Right ventricle myocardium superior (tissue), 1 donor: ENCODE data around the gene PTGES2. TPM values are rescaled to one million over a fixed set of nuclear protein-coding genes. Genes with fewer than 3 reads are reported as not detected.
A peak's percentile ranks its signal among the peaks of the same experiment; 100 is the strongest.

Source experiments
- ATAC-seq: fragments of 200-7000 bp; cut with Tn5 transposase; one replicate; pipeline ENCODE4 v1.9.1; 2020; ENCODE audit warnings: mild to moderate bottlenecking; ENCODE audit not compliant: poor library complexity
- DNase-seq: peaks from one replicate; pipeline ENCODE4 v3.0.0-alpha.2; 2020
- intact Hi-C: fragments of 100-400 bp; cut with DNase I; formaldehyde crosslinking; loops from one replicate; pipeline ENCODE4 v1.11.2; 2022
- long read RNA-seq: library from polyadenylated mRNA; unstranded; transcript quantifications from one replicate; pipeline ENCODE4 v2.0.0, GENCODE V29; 2021
- total RNA-seq: library from RNA; stranded (reverse); fragmentation: NEBNext Ultra II Directional; extraction: Animal tissue kit (Norgen Biotek cat#: 25700); gene quantifications from one replicate; pipeline ENCODE4 v1.2.1, GENCODE V29; 2021
- donor health status: DM: no; HTN: yes; CAD: no; lungs with severe emphysema.

Gene PTGES2
- 155 TPM for total RNA-seq
- long read RNA-seq, transcript PTGES2-202 (7 exons, 2,331 nt) = major isoform, 650 of 743 reads
- long read RNA-seq, partial matches to known transcripts = 26 of 743 reads
- long read RNA-seq, other reads (novel, unspliced or antisense) = 66 of 743 reads

- peak; percentile 92 for ATAC-seq
- DNase-seq = peak; percentile 92
- intact Hi-C loops = no loop called here
These were observed at the start of gene PTGES2 for GRCh38 chr9:128127568-128127989. PTGES2 (minus strand) TSS chr9:128127729; CDS start chr9:128127717, 12 bp downstream.

DNA sequence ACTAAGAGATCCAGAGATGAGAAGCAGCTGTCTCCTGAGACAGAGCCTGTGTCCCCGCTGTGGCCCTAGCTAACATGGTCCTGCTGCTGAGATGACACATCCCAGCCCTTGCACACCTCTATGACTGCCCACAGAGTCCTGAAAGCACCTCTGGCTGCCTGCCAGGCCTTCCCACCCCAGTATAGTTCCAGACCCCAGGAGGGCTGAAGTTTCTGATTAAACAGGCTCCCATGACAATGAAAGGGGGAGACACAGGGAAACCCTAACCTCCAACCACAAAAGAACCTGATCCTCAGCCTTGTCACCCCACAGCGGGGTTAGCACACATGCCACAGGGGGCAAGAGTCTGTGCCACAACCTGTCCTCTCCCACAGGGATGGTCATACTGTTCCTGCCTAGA is 48.2 kb upstream of the PTGES2 start:
- intact Hi-C loops = no loop called here
- DNase-seq (no peak), ATAC-seq (no peak)

- no peak for ATAC-seq
- no peak for DNase-seq
- intact Hi-C loops = no loop called here
These were observed 47.6 kb upstream of the PTGES2 start for GRCh38 chr9:128175102-128175563.

DNA sequence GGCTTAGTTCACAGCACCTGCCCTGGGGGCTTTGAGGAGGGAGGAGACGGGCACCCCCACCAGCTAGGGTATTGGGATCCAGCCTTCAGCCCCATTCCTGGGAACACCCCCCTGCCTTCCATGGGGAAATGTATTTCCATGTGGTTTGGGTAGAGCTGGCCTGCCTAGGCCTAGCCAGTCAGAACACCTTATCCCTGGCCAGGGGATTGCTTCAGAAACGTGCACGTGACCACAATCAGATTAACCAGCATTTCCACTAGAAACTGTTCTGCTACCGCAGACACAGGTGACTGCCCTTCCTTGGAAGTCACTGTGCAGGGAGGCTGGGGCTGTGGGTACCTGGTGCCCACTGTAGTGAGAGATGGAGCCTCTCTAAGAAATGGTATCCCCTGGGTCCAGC is 46.5 kb upstream of the PTGES2 start:
- no peak for DNase-seq
- no peak for ATAC-seq

GRCh38 chr9:128169925-128170324 is 42.4 kb upstream of the PTGES2 start:
- ATAC-seq (no peak), DNase-seq (no peak)
- intact Hi-C loops = no loop called here

More for the DNA sequence above, 46.5 kb upstream of the PTGES2 start:
- intact Hi-C loops = no loop called here

- intact Hi-C loops = no loop called here
- DNase-seq = no peak
- ATAC-seq = no peak
These were observed 42.0 kb upstream of the PTGES2 start for GRCh38 chr9:128169492-128169891.

- ATAC-seq (no peak), DNase-seq (no peak)
- intact Hi-C loops = no loop called here
These were observed 41.3 kb upstream of the PTGES2 start for GRCh38 chr9:128168731-128169308.

- DNase-seq (no peak), ATAC-seq (no peak)
- intact Hi-C loops = no loop called here
These were observed 39.7 kb upstream of the PTGES2 start for GRCh38 chr9:128167209-128167608.

DNA sequence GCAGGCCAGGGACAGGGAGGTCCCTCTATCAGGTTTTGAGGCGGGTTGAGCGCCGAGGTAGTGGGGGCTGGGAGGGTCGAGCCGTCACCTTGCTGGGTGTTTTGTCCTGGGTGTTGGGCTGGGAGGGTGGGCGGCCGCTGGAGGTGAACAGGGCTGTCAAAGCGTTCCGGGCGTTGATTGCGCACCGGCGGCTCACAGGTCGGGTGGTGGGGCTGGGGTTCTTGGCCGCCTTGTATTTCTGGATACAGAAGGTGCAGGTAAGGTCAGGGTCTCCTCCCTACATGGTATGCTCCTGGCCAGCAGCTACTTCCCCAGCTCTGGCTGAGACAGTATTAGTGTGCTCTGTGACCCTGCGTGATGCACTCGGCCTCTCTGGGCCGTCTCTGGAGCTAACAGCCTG is 38.6 kb upstream of the PTGES2 start:
- intact Hi-C loops = no loop called here
- no peak for ATAC-seq
- DNase-seq = no peak

GRCh38 chr9:128164307-128164885 is 36.9 kb upstream of the PTGES2 start:
- intact Hi-C loops = no loop called here
- ATAC-seq (no peak), DNase-seq (no peak)

- ATAC-seq = no peak
- intact Hi-C loops = no loop called here
- DNase-seq = peak; percentile 35
These were observed 36.2 kb upstream of the PTGES2 start for GRCh38 chr9:128163523-128164306.

DNA sequence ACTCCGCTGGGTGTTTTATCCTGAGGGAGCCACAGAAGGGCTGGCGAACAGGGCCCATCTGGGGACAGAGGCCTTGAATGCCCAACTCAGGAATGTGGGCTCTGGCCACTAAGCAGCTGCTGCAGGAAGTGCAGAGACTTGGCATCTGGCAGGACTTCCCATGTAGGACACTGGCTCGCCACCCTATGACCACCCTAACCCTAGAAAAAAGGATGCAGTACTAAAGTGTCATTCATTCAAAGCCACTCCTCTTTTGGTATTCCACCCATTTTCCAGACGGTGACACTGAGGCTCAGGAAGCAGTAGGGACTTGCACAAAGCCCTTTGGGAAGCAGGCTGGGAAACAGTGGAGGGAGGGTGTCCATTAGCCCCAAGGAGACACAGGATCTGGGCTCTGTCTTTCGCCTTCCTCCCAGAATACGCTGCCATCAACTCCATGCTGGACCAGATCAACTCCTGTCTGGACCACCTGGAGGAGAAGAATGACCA is 35.5 kb upstream of the PTGES2 start:
- ATAC-seq (no peak), DNase-seq (peak; percentile 8)
- intact Hi-C loops = no loop called here

DNA sequence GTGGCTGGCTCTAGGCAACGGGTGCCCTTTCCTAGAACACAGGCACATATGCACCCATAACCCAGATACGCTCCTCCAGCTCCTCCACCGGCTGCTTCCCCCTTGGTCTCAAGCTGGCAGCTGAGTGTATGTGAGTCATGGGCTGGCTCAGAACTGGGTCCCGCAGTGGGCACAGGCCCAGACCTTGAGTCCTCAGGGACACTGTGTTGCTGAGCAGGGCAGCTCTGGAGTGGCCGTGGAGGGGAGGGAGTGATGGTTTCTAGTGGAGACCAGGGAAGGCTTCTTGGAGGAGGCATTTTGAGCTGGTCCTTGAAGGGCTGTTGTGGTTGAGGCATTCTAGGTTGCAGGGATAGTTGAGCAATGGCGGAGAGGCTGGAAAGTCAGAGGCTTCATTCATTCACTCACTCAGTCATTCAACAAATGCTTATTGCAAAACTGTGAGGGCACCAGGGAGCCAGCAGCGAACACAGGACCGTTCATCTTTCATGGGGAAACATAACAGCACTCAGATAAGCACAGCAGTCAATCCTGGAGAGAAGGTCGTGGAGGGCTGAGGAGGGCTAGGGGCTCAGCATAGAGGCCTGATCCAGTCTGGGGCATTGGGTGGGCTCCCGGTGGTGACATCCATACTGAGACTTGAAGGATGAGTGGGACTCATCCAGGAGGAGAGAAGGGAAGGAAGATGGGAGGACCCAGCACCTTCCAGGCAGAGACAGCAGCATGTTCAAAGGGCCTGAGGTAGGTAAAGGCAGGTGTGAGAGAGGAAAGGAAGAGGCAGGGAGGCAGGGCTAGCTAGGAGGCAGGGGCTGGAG is 34.9 kb upstream of the PTGES2 start:
- peak; percentile 22 for ATAC-seq
- peak; percentile 74 for DNase-seq
- intact Hi-C loops = no loop called here

DNA sequence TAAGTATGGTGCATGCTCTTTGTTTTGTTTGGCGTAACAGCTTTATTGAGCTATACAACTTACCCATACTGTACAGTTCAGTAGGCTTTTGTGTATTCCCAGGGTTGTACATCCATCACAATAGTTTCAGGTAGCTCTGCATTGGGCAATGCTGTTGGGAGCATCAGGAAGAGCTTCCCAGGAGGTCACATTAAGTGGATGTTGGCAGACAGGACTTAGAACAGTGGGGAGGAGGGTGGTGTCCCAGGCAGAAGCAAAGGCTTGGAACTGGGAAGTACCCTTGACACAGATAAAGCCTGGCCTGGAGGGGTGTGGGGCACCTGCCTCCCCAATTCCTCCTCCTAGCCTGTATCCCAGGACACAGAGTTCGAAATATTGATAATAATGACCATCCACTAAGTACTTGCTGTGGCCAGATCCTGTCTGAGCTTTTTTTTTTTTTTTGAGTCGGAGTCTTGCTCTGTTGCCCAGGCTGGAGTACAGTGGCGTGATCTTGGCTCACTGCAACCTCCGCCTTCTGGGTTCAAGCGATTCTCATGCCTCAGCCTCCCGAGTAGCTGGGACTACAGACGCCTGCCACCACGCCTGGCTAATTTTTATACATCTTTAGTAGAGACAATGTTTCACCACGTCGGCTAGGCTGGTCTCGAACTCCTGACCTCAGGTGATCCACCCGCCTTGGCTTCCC is 33.8 kb upstream of the PTGES2 start:
- peak; percentile 6 for ATAC-seq
- DNase-seq = no peak
- intact Hi-C loops = no loop called here

DNA sequence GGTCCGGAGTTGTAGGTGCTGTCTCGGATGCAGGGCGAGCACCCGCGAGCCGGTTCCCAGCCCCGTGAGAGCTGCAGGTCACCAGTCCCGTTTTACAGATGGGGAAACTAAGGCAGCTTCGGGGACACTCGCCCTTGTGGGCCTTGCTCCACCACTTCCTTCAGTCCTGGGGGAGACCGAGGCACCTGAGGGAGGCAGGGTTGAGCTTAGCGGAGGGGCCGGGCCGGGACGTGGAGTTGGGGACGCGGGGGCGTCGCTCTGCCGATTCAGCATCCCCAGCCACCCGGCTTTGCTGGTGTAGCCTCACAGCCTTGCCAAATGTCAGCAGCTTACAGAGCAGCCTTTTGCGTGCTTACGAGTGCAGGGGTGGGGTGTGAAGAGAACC is 33.1 kb upstream of the PTGES2 start:
- DNase-seq = no peak
- peak; percentile 5 for ATAC-seq
- intact Hi-C loops = no loop called here

- ATAC-seq (peak; percentile 96), DNase-seq (peak; percentile 96)
- intact Hi-C loops = no loop called here
These were observed 32.5 kb upstream of the PTGES2 start, which contains the start of gene BBLN for GRCh38 chr9:128159784-128160602. BBLN (plus strand) TSS chr9:128160265; CDS start chr9:128160408, 143 bp downstream.

GRCh38 chr9:128159522-128159783 is 31.9 kb upstream of the PTGES2 start:
- DNase-seq = no peak
- intact Hi-C loops = no loop called here
- no peak for ATAC-seq
